HepG2 (cell line): ENCODE data around the gene GUSB. TPM values are rescaled to one million over a fixed set of nuclear protein-coding genes. Genes with fewer than 3 reads are reported as not detected.

ENCODE experiments used
- AHDC1 ChIP-seq: sonication (generic); formaldehyde crosslinking; IDR thresholded peaks from 2 replicates; pipeline ENCODE4 v1.5.1; 2020; ENCODE audit warnings: mild to moderate bottlenecking, missing genetic modification reagents, borderline replicate concordance
- ATF3 ChIP-seq: sonication (generic); formaldehyde crosslinking; IDR thresholded peaks from 2 replicates; pipeline ENCODE4 v1.4.0; 2020; ENCODE audit warnings: missing genetic modification reagents
- CENPT ChIP-seq: sonication (generic); formaldehyde crosslinking; IDR thresholded peaks from 2 replicates; pipeline ENCODE4 v1.8.0; 2022; ENCODE audit warnings: low read depth, mild to moderate bottlenecking, moderate library complexity, missing genetic modification reagents
- HOXA9 ChIP-seq: sonication (generic); formaldehyde crosslinking; IDR thresholded peaks from 2 replicates; pipeline ENCODE4 v1.8.1; 2022; ENCODE audit warnings: missing genetic modification reagents, mild to moderate bottlenecking, moderate library complexity, borderline replicate concordance
- MEF2D ChIP-seq: sonication (generic); formaldehyde crosslinking; IDR thresholded peaks from 2 replicates; pipeline ENCODE4 v1.5.1; 2020; ENCODE audit warnings: mild to moderate bottlenecking, missing genetic modification reagents
- MLXIP ChIP-seq: sonication (generic); formaldehyde crosslinking; IDR thresholded peaks from 2 replicates; pipeline ENCODE4 v1.9.0; 2021; ENCODE audit warnings: missing genetic modification reagents, borderline replicate concordance
- PLRG1 ChIP-seq: fragments of 450-650 bp; conservative IDR thresholded peaks from 2 replicates; pipeline ENCODE4 v1.6.1; 2016
- PTBP1 ChIP-seq: fragments of 200-400 bp; formaldehyde crosslinking; IDR thresholded peaks from 2 replicates; pipeline ENCODE4 v1.6.1; 2018; ENCODE audit warnings: low read length, low read depth; ENCODE audit not compliant: poor library complexity, severe bottlenecking
- SRSF1 ChIP-seq: fragments of 200-400 bp; formaldehyde crosslinking; optimal IDR thresholded peaks from 2 replicates; pipeline ENCODE3; 2017; ENCODE audit warnings: mild to moderate bottlenecking, low read depth, low read length, moderate library complexity
- SRSF9 ChIP-seq: fragments of 200-400 bp; formaldehyde crosslinking; IDR thresholded peaks from 2 replicates; pipeline ENCODE4 v1.6.1; 2018; ENCODE audit warnings: borderline replicate concordance, mild to moderate bottlenecking, low read depth, low read length; ENCODE audit not compliant: insufficient read depth, poor library complexity, severe bottlenecking
- WIZ ChIP-seq: sonication (generic); formaldehyde crosslinking; IDR thresholded peaks from 2 replicates; pipeline ENCODE4 v1.5.1; 2020; ENCODE audit warnings: mild to moderate bottlenecking, missing genetic modification reagents
- ZBTB14 ChIP-seq: sonication (generic); formaldehyde crosslinking; IDR thresholded peaks from 2 replicates; pipeline ENCODE4 v1.4.0; 2020; ENCODE audit warnings: missing genetic modification reagents
- ZFX ChIP-seq: sonication (generic); formaldehyde crosslinking; IDR thresholded peaks from 2 replicates; pipeline ENCODE4 v1.4.0; 2020; ENCODE audit warnings: mild to moderate bottlenecking, low read depth, missing genetic modification reagents, moderate library complexity
- ZNF101 ChIP-seq: sonication (generic); formaldehyde crosslinking; IDR thresholded peaks from 2 replicates; pipeline ENCODE4 v1.4.0; 2020; ENCODE audit warnings: mild to moderate bottlenecking, low read depth, missing genetic modification reagents, borderline replicate concordance
- ZNF282 ChIP-seq: fragments of 450-650 bp; IDR thresholded peaks from 2 replicates; pipeline ENCODE4 v1.6.1; 2018; ENCODE audit not compliant: partially characterized antibody
- ZNF331 ChIP-seq: sonication (generic); formaldehyde crosslinking; IDR thresholded peaks from 2 replicates; pipeline ENCODE4 v1.4.0; 2020; ENCODE audit warnings: missing genetic modification reagents
- ZNF782 ChIP-seq: sonication (generic); formaldehyde crosslinking; IDR thresholded peaks from 2 replicates; pipeline ENCODE4 v1.4.0; 2020; ENCODE audit warnings: missing genetic modification reagents, mild to moderate bottlenecking, borderline replicate concordance
- ZNF841 ChIP-seq: sonication (generic); formaldehyde crosslinking; IDR thresholded peaks from 2 replicates; pipeline ENCODE4 v1.8.1; 2023; ENCODE audit warnings: missing genetic modification reagents, borderline replicate concordance
- polyA plus RNA-seq, 8 experiments: library from polyadenylated mRNA; depleted of rRNA in 3 of 8; stranded (reverse) in 7 of 8; unstranded in 1 of 8; fragments of >200 nt; fragmentation: Illumina TruSeq in 4 of 8; extraction: Trizol in 4 of 8; gene quantifications; 2 replicates each; pipeline versions ENCODE4 v1.2.1 to v1.2.3, GENCODE V29; 2011 to 2016; ENCODE audit warnings: low read depth in 4 of 8, missing spikeins in 1 of 8, mixed read lengths in 1 of 8; ENCODE audit not compliant: insufficient read depth in 1 of 8
- total RNA-seq, 5 experiments: library from RNA; depleted of rRNA; stranded (reverse); fragments of >200 nt; fragmentation: Illumina TruSeq; extraction: Trizol; gene quantifications; 2 replicates each; pipeline ENCODE4 v1.2.3, GENCODE V29; 2016; ENCODE audit warnings: low read depth in 1 of 5

Gene GUSB
- total and polyA plus RNA-seq, 2 of the 13 experiments (the other 11 are each of a cell fraction or from before 2014, with no cell fraction given): 18.8 to 60.0 TPM

- peak; percentile 79; the same call in 1 of the 2 replicates for TF ChIP-seq CENPT (CRISPR knock-in tag)
- no peak for TF ChIP-seq ZNF101 (CRISPR knock-in tag)
- peak; percentile 88 for TF ChIP-seq MEF2D (CRISPR knock-in tag)
- no peak for TF ChIP-seq ZNF282
- TF ChIP-seq PTBP1: no peak
- TF ChIP-seq ZNF841 (CRISPR knock-in tag): no peak; the same call in 1 of the 2 replicates
- TF ChIP-seq WIZ: 0 out of 2 replicates have a peak, but pooled peaks have one; percentile 46
- TF ChIP-seq ZFX (CRISPR knock-in tag): peak; percentile 99
- peak; percentile 94 for TF ChIP-seq ZNF331 (CRISPR knock-in tag)
- peak; percentile 42; the same call in 1 of the 2 replicates for TF ChIP-seq ZBTB14 (CRISPR knock-in tag)
- peak; percentile 92 for TF ChIP-seq ZNF782
- peak; percentile 68 for TF ChIP-seq SRSF1
- TF ChIP-seq ATF3: peak; percentile 52; the same call in 1 of the 2 replicates
- TF ChIP-seq MLXIP: peak; percentile 87
- TF ChIP-seq HOXA9: 0 out of 2 replicates have a peak, but pooled peaks have one; percentile 20
- peak; percentile 82 for TF ChIP-seq AHDC1 (CRISPR knock-in tag)
- TF ChIP-seq PLRG1: no peak
- TF ChIP-seq SRSF9: no peak
These were observed at the start of gene GUSB (continued) for GRCh38 chr7:65981965-65982792.
